Loucy (cell line): Measurements from ENCODE around the gene ACP7.

Experiments
- CTCF ChIP-seq: fragments of 200-600 bp; sonication (generic); conservative IDR thresholded peaks from 2 replicates; pipeline ENCODE4 v1.5.1; 2014; ENCODE audit warnings: mild to moderate bottlenecking, antibody characterized with exemption, low read length
- EZH2phosphoT487 ChIP-seq: fragments of 200-600 bp; IDR thresholded peaks from 2 replicates; pipeline ENCODE4 v1.6.1; 2018; ENCODE audit warnings: antibody characterized with exemption, mild to moderate bottlenecking, moderate library complexity, borderline replicate concordance

GRCh38 chr19:39125199-39125553 is 41.0 kb downstream of the ACP7 start:
- TF ChIP-seq CTCF (no peak), EZH2phosphoT487 (no peak)
